IPS DF 6.9 (cell line): Measurements from ENCODE around the gene SLC8A1.
"Not testable (repeated sequence)": the region's sequence is repeated elsewhere in the genome, so short reads cannot be mapped to it uniquely, and the experiment has no call there.

Experiments
- DNase-seq: peaks from one replicate; pipeline ENCODE4 v3.0.0-alpha.2; 2013; ENCODE audit warnings: low read depth, low spot score
- H3K27ac ChIP-seq: one replicate; pipeline ENCODE4 v1.5.1; 2013; ENCODE audit warnings: low read length, control low read depth
- H3K27me3 ChIP-seq: 2 replicates; pipeline ENCODE4 v1.6.1; 2013; ENCODE audit warnings: mild to moderate bottlenecking, low read length; ENCODE audit not compliant: control insufficient read depth, insufficient read depth
- H3K36me3 ChIP-seq: 2 replicates; pipeline ENCODE4 v1.6.1; 2013; ENCODE audit warnings: low read length; ENCODE audit not compliant: control insufficient read depth, insufficient read depth
- H3K4me1 ChIP-seq: 2 replicates; pipeline ENCODE4 v1.6.1; 2013; ENCODE audit warnings: low read length; ENCODE audit not compliant: control insufficient read depth, insufficient read depth
- H3K4me3 ChIP-seq: 2 replicates; pipeline ENCODE4 v1.5.1; 2013; ENCODE audit warnings: mild to moderate bottlenecking, low read length
- H3K9me3 ChIP-seq: 2 replicates; pipeline ENCODE4 v1.6.1; 2013; ENCODE audit warnings: low read length, inconsistent platforms; ENCODE audit not compliant: control insufficient read depth, insufficient read depth
- WGBS: extraction: QIAGEN DNeasy Blood & Tissue Kit; methylation state at CpG from one replicate; pipeline ENCODE4 v1.1.7; 2013; ENCODE audit warnings: mixed read lengths, missing lambda C conversion rate; ENCODE audit not compliant: insufficient read length, insufficient coverage; 5-methylcytosine and 5-hydroxymethylcytosine counted together

Gene SLC8A1

GRCh38 chr2:40094451-40094850, 357.4 kb downstream of the SLC8A1 start:
- Histone ChIP-seq H3K9me3 (no peaks in the 10 kb centered on the region), H3K4me1 (no peaks in the 10 kb centered on the region), H3K36me3 (no peaks in the 10 kb centered on the region), H3K4me3 (no peak overlapping the region), H3K27ac (no peak overlapping the region), H3K27me3 (no peaks in the 10 kb centered on the region)
- WGBS, result no CpG with 5 or more reads among the region's 1 CpG
- no peak for DNase-seq

- H3K27me3 ChIP-seq, result no peaks in the 10 kb centered on the region
- H3K4me3 ChIP-seq, result no peak overlapping the region
- DNase-seq, result no peak
- H3K27ac ChIP-seq, result no peak overlapping the region
- no peaks in the 10 kb centered on the region for H3K36me3 ChIP-seq
- no CpG with 5 or more reads among the region's 6 CpGs for WGBS
- H3K9me3 ChIP-seq, result no peaks in the 10 kb centered on the region
- H3K4me1 ChIP-seq, result no peaks in the 10 kb centered on the region
Measured at GRCh38 chr2:40093021-40093675, 358.7 kb downstream of the SLC8A1 start.

DNA sequence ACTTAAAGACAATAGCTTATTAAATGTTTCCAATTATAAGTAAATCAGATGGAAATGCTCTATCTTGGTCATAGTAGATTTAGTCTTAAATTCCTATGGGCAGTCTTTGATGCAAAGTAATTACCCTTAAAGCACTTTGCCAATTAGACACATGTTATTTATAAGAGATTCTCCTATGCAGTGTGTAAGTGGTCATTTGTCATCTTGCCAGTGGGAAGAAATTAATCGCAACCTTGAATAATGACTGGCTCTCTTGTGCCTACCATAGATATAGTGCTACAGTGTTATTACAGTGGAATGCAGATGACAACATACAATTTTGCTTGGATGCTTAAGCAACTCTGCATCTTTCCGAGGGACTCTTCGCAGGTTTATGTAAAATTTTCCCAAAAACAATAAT, 361.8 kb downstream of the SLC8A1 start:
- Histone ChIP-seq H3K4me3 (no peak overlapping the region), H3K9me3 (no peaks in the 10 kb centered on the region), H3K27ac (no peak overlapping the region), H3K36me3 (no peaks in the 10 kb centered on the region), H3K4me1 (no peaks in the 10 kb centered on the region), H3K27me3 (no peaks in the 10 kb centered on the region)
- no peak for DNase-seq
- WGBS, result no CpG with 5 or more reads among the region's 3 CpGs

GRCh38 chr2:40087927-40088326, 364.0 kb downstream of the SLC8A1 start:
- Histone ChIP-seq H3K27me3 (no peaks in the 10 kb centered on the region), H3K4me3 (no peak overlapping the region), H3K27ac (no peak overlapping the region), H3K36me3 (no peaks in the 10 kb centered on the region), H3K9me3 (no peaks in the 10 kb centered on the region), H3K4me1 (no peaks in the 10 kb centered on the region)
- no CpG with 5 or more reads among the region's 7 CpGs for WGBS
- no peak for DNase-seq

DNA sequence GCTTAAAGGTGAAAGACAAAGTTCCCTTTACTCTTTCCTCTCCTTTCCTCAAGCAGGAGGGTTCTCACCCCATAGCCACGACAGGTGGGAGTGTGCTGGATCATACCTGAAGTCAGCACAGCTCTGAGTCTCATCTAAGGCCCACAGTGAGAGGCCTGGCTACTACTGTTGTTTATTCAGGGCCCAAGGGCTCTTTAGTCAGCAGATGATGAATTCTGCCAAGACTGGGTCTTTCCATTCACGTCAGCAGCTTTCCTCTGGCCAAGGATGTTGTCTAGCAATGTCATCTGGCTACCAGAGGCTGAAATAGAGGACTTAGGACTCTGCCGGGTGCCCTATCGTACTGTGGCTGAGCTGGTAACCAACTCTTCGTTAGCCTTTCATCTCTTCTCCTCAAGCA, 364.5 kb downstream of the SLC8A1 start:
- no peaks in the 10 kb centered on the region for H3K27me3 ChIP-seq
- no peaks in the 10 kb centered on the region for H3K36me3 ChIP-seq
- WGBS, result no CpG with 5 or more reads among the region's 5 CpGs
- H3K4me3 ChIP-seq, result no peak overlapping the region
- H3K9me3 ChIP-seq, result no peaks in the 10 kb centered on the region
- H3K27ac ChIP-seq, result no peak overlapping the region
- no peak for DNase-seq
- no peaks in the 10 kb centered on the region for H3K4me1 ChIP-seq

DNA sequence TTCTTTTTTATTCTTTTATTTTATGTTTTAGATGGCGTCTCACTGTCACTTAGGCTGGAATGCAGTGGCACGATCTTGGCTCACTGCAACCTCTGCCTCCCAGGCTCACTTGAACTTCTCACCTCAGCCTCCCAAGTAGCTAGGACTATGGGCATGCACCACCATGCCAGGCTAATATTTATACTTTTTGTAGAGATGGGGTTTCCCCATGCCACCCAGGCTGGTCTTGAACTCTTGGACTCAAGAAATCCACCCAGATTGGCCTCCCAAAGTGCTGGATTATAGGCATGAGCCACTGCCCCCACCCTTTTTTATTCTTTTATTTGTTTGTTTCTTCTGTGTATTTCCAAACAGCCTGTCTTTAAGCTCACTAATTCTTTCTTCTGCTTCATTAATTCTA, 366.1 kb downstream of the SLC8A1 start:
- no peaks in the 10 kb centered on the region for H3K4me1 ChIP-seq
- H3K4me3 ChIP-seq, result no peak overlapping the region
- WGBS, result no CpG with 5 or more reads among the region's 2 CpGs
- no peaks in the 10 kb centered on the region for H3K9me3 ChIP-seq
- H3K36me3 ChIP-seq, result no peaks in the 10 kb centered on the region
- no peaks in the 10 kb centered on the region for H3K27me3 ChIP-seq
- no peak overlapping the region for H3K27ac ChIP-seq
- no peak for DNase-seq

- H3K4me1 ChIP-seq, DNase-seq: not testable (repeated sequence)
Measured at GRCh38 chr2:40073336-40073735, 378.6 kb downstream of the SLC8A1 start.

GRCh38 chr2:40072442-40073232, 379.3 kb downstream of the SLC8A1 start:
- no peak for DNase-seq
- no peaks in the 10 kb centered on the region for H3K36me3 ChIP-seq
- no peak overlapping the region for H3K4me3 ChIP-seq
- no peaks in the 10 kb centered on the region for H3K4me1 ChIP-seq
- H3K27ac ChIP-seq, result no peak overlapping the region
- no CpG with 5 or more reads among the region's 12 CpGs for WGBS
- no peaks in the 10 kb centered on the region for H3K27me3 ChIP-seq
- no peaks in the 10 kb centered on the region for H3K9me3 ChIP-seq

More at GRCh38 chr2:40073336-40073735, 378.6 kb downstream of the SLC8A1 start:
- H3K4me3 ChIP-seq, H3K27ac ChIP-seq, H3K27me3 ChIP-seq, H3K9me3 ChIP-seq, H3K36me3 ChIP-seq: not testable (repeated sequence)

DNA sequence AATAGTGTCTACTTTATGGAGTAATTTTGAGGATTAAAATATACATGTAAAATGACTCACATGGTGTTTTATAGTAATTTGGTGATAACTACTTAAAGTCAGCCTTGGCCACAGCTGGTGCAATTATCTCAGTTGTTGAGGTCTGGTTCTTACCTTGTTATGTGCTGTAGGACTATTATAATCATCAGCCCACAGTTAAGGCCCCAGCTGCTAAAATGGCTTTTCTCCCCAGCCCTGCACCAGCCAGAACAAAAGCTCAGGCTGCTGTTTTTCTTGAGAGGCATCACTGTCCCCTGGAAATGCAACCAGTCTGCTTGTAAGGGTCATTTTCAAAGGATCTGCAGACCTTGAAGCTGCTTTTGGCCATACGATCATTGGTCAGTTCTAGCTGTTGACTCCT, 389.5 kb downstream of the SLC8A1 start:
- Histone ChIP-seq H3K4me3 (no peak overlapping the region), H3K27me3 (no peaks in the 10 kb centered on the region), H3K9me3 (no peaks in the 10 kb centered on the region), H3K4me1 (no peaks in the 10 kb centered on the region), H3K27ac (no peak overlapping the region), H3K36me3 (no peaks in the 10 kb centered on the region)
- no CpG with 5 or more reads among the region's 1 CpG for WGBS
- DNase-seq, result no peak

GRCh38 chr2:40049781-40050180, 402.1 kb downstream of the SLC8A1 start:
- no peak overlapping the region for H3K4me3 ChIP-seq
- no peak overlapping the region for H3K27ac ChIP-seq
- no peaks in the 10 kb centered on the region for H3K9me3 ChIP-seq
- WGBS, result no CpG with 5 or more reads among the region's 1 CpG
- H3K4me1 ChIP-seq, result no peaks in the 10 kb centered on the region
- no peaks in the 10 kb centered on the region for H3K36me3 ChIP-seq
- no peaks in the 10 kb centered on the region for H3K27me3 ChIP-seq
- no peak for DNase-seq

- no peak overlapping the region for H3K4me3 ChIP-seq
- DNase-seq, result no peak
- no CpG with 5 or more reads among the region's 1 CpG for WGBS
- H3K27ac ChIP-seq, result no peak overlapping the region
- no peaks in the 10 kb centered on the region for H3K9me3 ChIP-seq
- H3K27me3 ChIP-seq, result no peaks in the 10 kb centered on the region
- H3K4me1 ChIP-seq, result no peaks in the 10 kb centered on the region; the same call in 1 of the 2 replicates
- no peaks in the 10 kb centered on the region for H3K36me3 ChIP-seq
Measured at GRCh38 chr2:40048506-40048905, 403.4 kb downstream of the SLC8A1 start.
